Kidney (tissue), 14 donors: Measurements from ENCODE around the gene SLC38A11. TPM values are rescaled to one million over a fixed set of nuclear protein-coding genes. Genes with fewer than 3 reads are reported as not detected.
A peak's percentile ranks its signal among the peaks of the same experiment; 100 is the strongest.

Source experiments
- DNase-seq, 5 donors: peaks; one replicate each; pipeline ENCODE4 v3.0.0-alpha.2; 2013 to 2020
- FAIRE-seq: peaks from 2 replicates; lab custom pipeline; 2012; peaks lifted over from hg19 to GRCh38; lab: Jason Lieb, UNC
- H3K27ac ChIP-seq, 2 donors: one replicate each; pipeline ENCODE4 v1.7.0; 2013; ENCODE audit warnings: low read depth in 2 of 2, low read length in 2 of 2, inconsistent platforms in 1 of 2
- H3K27me3 ChIP-seq: one replicate; pipeline ENCODE4 v1.7.1; 2013; ENCODE audit warnings: low read length, inconsistent platforms; ENCODE audit not compliant: control insufficient read depth, insufficient read depth
- H3K36me3 ChIP-seq, 3 donors: one replicate each; pipeline versions ENCODE4 v1.7.0 to v1.7.1; 2013; ENCODE audit warnings: low read length in 3 of 3, control low read depth in 1 of 3, inconsistent platforms in 1 of 3; ENCODE audit not compliant: insufficient read depth in 3 of 3, control insufficient read depth in 2 of 3
- H3K4me1 ChIP-seq, 3 donors: one replicate each; pipeline versions ENCODE4 v1.7.0 to v1.7.1; 2013; ENCODE audit warnings: low read length in 3 of 3, inconsistent platforms in 1 of 3, low read depth in 1 of 3; ENCODE audit not compliant: control insufficient read depth in 2 of 3, insufficient read depth in 2 of 3
- H3K4me3 ChIP-seq, 3 donors: one replicate each; pipeline versions ENCODE4 v1.7.0 to v1.8.1; 2013; ENCODE audit warnings: low read length in 3 of 3, control low read depth in 1 of 3, inconsistent platforms in 1 of 3
- H3K9ac ChIP-seq, 3 donors: one replicate each; pipeline versions ENCODE4 v1.7.0 to v1.7.1; 2013; ENCODE audit warnings: low read length in 3 of 3, control low read depth in 1 of 3, inconsistent platforms in 1 of 3
- H3K9me3 ChIP-seq, 3 donors: one replicate each; pipeline versions ENCODE4 v1.7.0 to v1.7.1; 2013; ENCODE audit warnings: low read length in 3 of 3, control low read depth in 1 of 3, inconsistent platforms in 1 of 3; ENCODE audit not compliant: control insufficient read depth in 2 of 3, insufficient read depth in 1 of 3
- intact Hi-C: fragments of 100-400 bp; cut with DNase I; formaldehyde crosslinking; loops from one replicate; pipeline ENCODE4 v1.11.1; 2022
- polyA plus RNA-seq: library from polyadenylated mRNA; stranded (reverse); fragments of 350-450 nt; fragmentation: Illumina TruSeq; extraction: RNeasy Lipid Tissue Mini Kit (QIAGEN cat#74804); gene quantifications from one replicate; pipeline ENCODE4 v1.2.3, GENCODE V29; 2014; ENCODE audit warnings: low read depth, low replicate concordance; ENCODE audit not compliant: insufficient read depth
- total RNA-seq: library from RNA; stranded (reverse); fragmentation: NEBNext Ultra II Directional; extraction: Animal tissue kit (Norgen Biotek cat#: 25700); gene quantifications from one replicate; pipeline ENCODE4 v1.2.1, GENCODE V29; 2021
- TF ChIP-seq, protein P1 (sequence below): IDR thresholded peaks from 3 replicates; pipeline ENCODE4 v1.5.1; 2012; ENCODE audit warnings: mild to moderate bottlenecking, moderate library complexity, borderline replicate concordance; ENCODE audit not compliant: insufficient read depth; ENCODE audit errors: extremely low read depth
- donor health status: control.
- donor health status: control.
- donor health status: control.
- donor health status: control.
- donor health status: control.
- donor health status: DM: yes; HTN: yes; CAD: no.
- donor health status: Normal renal cell carcinoma (clear cell type).

Gene SLC38A11
- total and polyA plus RNA-seq, 2 donors from 2014 or later, result 6.5 to 20.0 TPM

GRCh38 chr2:164871404-164871803, 83.9 kb downstream of the SLC38A11 start:
- no peak overlapping the region for H3K9ac ChIP-seq
- H3K9me3 ChIP-seq, result no peaks in the 10 kb centered on the region
- no peaks in the 10 kb centered on the region for H3K36me3 ChIP-seq
- peak in 1 of 5 donors; percentile 29 for DNase-seq
- peaks cover 0 to 9% (median 6%) of the 10 kb centered on the region in 3 donors for H3K4me1 ChIP-seq
- intact Hi-C loops, result no loop called here
- H3K27ac ChIP-seq, result no peak overlapping the region
- no peaks in the 10 kb centered on the region for H3K27me3 ChIP-seq
- TF ChIP-seq, protein P1, sequence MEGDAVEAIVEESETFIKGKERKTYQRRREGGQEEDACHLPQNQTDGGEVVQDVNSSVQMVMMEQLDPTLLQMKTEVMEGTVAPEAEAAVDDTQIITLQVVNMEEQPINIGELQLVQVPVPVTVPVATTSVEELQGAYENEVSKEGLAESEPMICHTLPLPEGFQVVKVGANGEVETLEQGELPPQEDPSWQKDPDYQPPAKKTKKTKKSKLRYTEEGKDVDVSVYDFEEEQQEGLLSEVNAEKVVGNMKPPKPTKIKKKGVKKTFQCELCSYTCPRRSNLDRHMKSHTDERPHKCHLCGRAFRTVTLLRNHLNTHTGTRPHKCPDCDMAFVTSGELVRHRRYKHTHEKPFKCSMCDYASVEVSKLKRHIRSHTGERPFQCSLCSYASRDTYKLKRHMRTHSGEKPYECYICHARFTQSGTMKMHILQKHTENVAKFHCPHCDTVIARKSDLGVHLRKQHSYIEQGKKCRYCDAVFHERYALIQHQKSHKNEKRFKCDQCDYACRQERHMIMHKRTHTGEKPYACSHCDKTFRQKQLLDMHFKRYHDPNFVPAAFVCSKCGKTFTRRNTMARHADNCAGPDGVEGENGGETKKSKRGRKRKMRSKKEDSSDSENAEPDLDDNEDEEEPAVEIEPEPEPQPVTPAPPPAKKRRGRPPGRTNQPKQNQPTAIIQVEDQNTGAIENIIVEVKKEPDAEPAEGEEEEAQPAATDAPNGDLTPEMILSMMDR, result no peak
- FAIRE-seq, result peak; percentile 78
- no peak overlapping the region for H3K4me3 ChIP-seq

DNA sequence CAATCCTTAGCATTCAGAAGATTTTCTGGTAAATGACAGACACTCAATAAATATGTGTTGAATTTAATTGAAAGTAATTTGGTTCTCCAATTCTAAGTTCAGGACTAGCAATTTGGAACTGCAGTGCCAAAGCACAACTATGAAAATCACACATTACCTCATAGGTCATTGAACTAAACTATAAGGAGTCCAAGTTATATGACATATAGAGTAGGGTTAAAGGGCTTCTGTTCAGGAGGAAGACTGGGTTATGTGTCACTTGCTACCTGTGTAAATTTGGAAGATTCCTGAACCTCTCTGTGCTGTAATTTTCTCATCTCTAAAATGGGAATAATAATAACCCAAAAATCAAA, 85.9 kb downstream of the SLC38A11 start:
- FAIRE-seq (no peak), DNase-seq (no peak)
- peak overlapping the region; percentile 41 to 64 for H3K27ac ChIP-seq
- peaks cover 0 to 9% (median 6%) of the 10 kb centered on the region in 3 donors for H3K4me1 ChIP-seq
- H3K36me3 ChIP-seq, result no peaks in the 10 kb centered on the region
- TF ChIP-seq, protein P1, result no peak
- peak overlapping the region in 1 of 3 donors; percentile 56 for H3K9ac ChIP-seq
- H3K9me3 ChIP-seq, result no peaks in the 10 kb centered on the region
- no peaks in the 10 kb centered on the region for H3K27me3 ChIP-seq
- intact Hi-C loops, result no loop called here
- no peak overlapping the region for H3K4me3 ChIP-seq

- DNase-seq (peak in 1 of 5 donors; percentile 23), FAIRE-seq (no peak)
- no peaks in the 10 kb centered on the region for H3K27me3 ChIP-seq
- no peak overlapping the region for H3K4me3 ChIP-seq
- TF ChIP-seq, protein P1, result no peak
- peak overlapping the region in 1 of 3 donors; percentile 56 for H3K9ac ChIP-seq
- H3K27ac ChIP-seq, result peak overlapping the region; percentile 41 to 64
- intact Hi-C loops, result no loop called here
- no peaks in the 10 kb centered on the region for H3K9me3 ChIP-seq
- H3K4me1 ChIP-seq, result peaks cover 0 to 9% (median 6%) of the 10 kb centered on the region in 3 donors
- no peaks in the 10 kb centered on the region for H3K36me3 ChIP-seq
Observed at GRCh38 chr2:164868563-164869419, 86.5 kb downstream of the SLC38A11 start.
